ENCODE data around the gene ARHGAP15. TPM values are rescaled to one million over a fixed set of nuclear protein-coding genes. Genes with fewer than 3 reads are reported as not detected.

The ARHGAP15 gene
- total and polyA plus RNA-seq, 12 donors = 1.3 to 7.7 (median 2.8) TPM

GRCh38 chr2:143685421-143686078, 556.3 kb downstream of the ARHGAP15 start:
- no peaks in the 10 kb centered on the region for H3K36me3 ChIP-seq

GRCh38 chr2:143686585-143687164, 557.5 kb downstream of the ARHGAP15 start:
- H3K4me1 ChIP-seq = no peaks in the 10 kb centered on the region
- TF ChIP-seq CTCF (IDR thresholded peaks at IDR 0.05) = peak; percentile 17 to 61 (median 55)
- WGBS, 2 donors = 63 to 66% methylated on average over 5 of the region's 5 CpGs
- no peaks in the 10 kb centered on the region for H3K36me3 ChIP-seq
- intact Hi-C loops (cut with DNase I) = no loop called here
- no peaks in the 10 kb centered on the region for H3K9me3 ChIP-seq
- H3K4me3 ChIP-seq = no peak overlapping the region
- ATAC-seq (no peak), DNase-seq (no peak)
- H3K27ac ChIP-seq = no peak overlapping the region
- no peaks in the 10 kb centered on the region for H3K27me3 ChIP-seq

More at GRCh38 chr2:143685421-143686078, 556.3 kb downstream of the ARHGAP15 start:
- intact Hi-C loops (cut with DNase I) = no loop called here
- no peaks in the 10 kb centered on the region for H3K9me3 ChIP-seq
- no peaks in the 10 kb centered on the region for H3K27me3 ChIP-seq
- TF ChIP-seq CTCF (IDR thresholded peaks at IDR 0.05) = no peak
- H3K4me3 ChIP-seq = no peak overlapping the region
- no peak for ATAC-seq
- no peak overlapping the region for H3K27ac ChIP-seq
- 79 to 81% methylated on average over 6 of the region's 6 CpGs for WGBS, 2 donors
- no peaks in the 10 kb centered on the region for H3K4me1 ChIP-seq
- DNase-seq = no peak

GRCh38 chr2:143688248-143688647, 559.0 kb downstream of the ARHGAP15 start:
- H3K27me3 ChIP-seq = no peaks in the 10 kb centered on the region
- H3K4me1 ChIP-seq = no peaks in the 10 kb centered on the region
- intact Hi-C loops (cut with DNase I) = no loop called here
- DNase-seq (no peak), ATAC-seq (no peak)
- no peaks in the 10 kb centered on the region for H3K9me3 ChIP-seq
- H3K4me3 ChIP-seq = no peak overlapping the region
- no peak overlapping the region for H3K27ac ChIP-seq
- no peak for TF ChIP-seq CTCF (IDR thresholded peaks at IDR 0.05)
- WGBS, 2 donors = 88 to 89% methylated on average over 2 of the region's 2 CpGs
- H3K36me3 ChIP-seq = no peaks in the 10 kb centered on the region

GRCh38 chr2:143688815-143689214, 559.6 kb downstream of the ARHGAP15 start:
- no peaks in the 10 kb centered on the region for H3K27me3 ChIP-seq
- no peak for DNase-seq
- H3K4me1 ChIP-seq = no peaks in the 10 kb centered on the region
- H3K4me3 ChIP-seq = no peak overlapping the region
- H3K27ac ChIP-seq = no peak overlapping the region
- 91 to 96% methylated on average over 2 of the region's 2 CpGs for WGBS, 2 donors
- no peaks in the 10 kb centered on the region for H3K36me3 ChIP-seq
- intact Hi-C loops (cut with DNase I) = no loop called here
- H3K9me3 ChIP-seq = no peaks in the 10 kb centered on the region
- ATAC-seq = no peak
- no peak for TF ChIP-seq CTCF (IDR thresholded peaks at IDR 0.05)

All from heart right ventricle (tissue), 16 donors.